Measurements from ENCODE around the gene MAP2K5.

MAP2K5 gene

GRCh38 chr15:67678993-67679392 is 136.5 kb downstream of the MAP2K5 start:
- no peak for DNase-seq

GRCh38 chr15:67680641-67681040 is 138.1 kb downstream of the MAP2K5 start:
- DNase-seq = no peak

- peak; percentile 21 for DNase-seq
Measured at GRCh38 chr15:67685008-67685599, 142.6 kb downstream of the MAP2K5 start.

- no peak for DNase-seq
Measured at GRCh38 chr15:67685716-67686115, 143.2 kb downstream of the MAP2K5 start.

GRCh38 chr15:67690936-67691335 is 148.4 kb downstream of the MAP2K5 start:
- DNase-seq = no peak

GRCh38 chr15:67691450-67691849 is 148.9 kb downstream of the MAP2K5 start:
- no peak for DNase-seq

GRCh38 chr15:67692573-67692972 is 150.1 kb downstream of the MAP2K5 start:
- no peak for DNase-seq

GRCh38 chr15:67696087-67696486 is 153.6 kb downstream of the MAP2K5 start:
- DNase-seq = no peak

- DNase-seq = no peak
Measured at GRCh38 chr15:67700023-67700422, 157.5 kb downstream of the MAP2K5 start.

- DNase-seq = no peak
Measured at GRCh38 chr15:67701669-67702068, 159.2 kb downstream of the MAP2K5 start.

- DNase-seq = no peak
Measured at GRCh38 chr15:67707520-67708283, 165.2 kb downstream of the MAP2K5 start.

GRCh38 chr15:67708500-67708899 is 166.0 kb downstream of the MAP2K5 start:
- no peak for DNase-seq

GRCh38 chr15:67715170-67715569 is 172.7 kb downstream of the MAP2K5 start:
- DNase-seq = no peak

GRCh38 chr15:67716171-67716570 is 173.7 kb downstream of the MAP2K5 start:
- DNase-seq = no peak

- no peak for DNase-seq
Measured at GRCh38 chr15:67717776-67718175, 175.3 kb downstream of the MAP2K5 start.

- no peak for DNase-seq
Measured at GRCh38 chr15:67719330-67719959, 176.9 kb downstream of the MAP2K5 start.

GRCh38 chr15:67720556-67721175 is 178.2 kb downstream of the MAP2K5 start:
- peak; percentile 38 for DNase-seq

- no peak for DNase-seq
Measured at GRCh38 chr15:67722030-67722817, 179.7 kb downstream of the MAP2K5 start.

- DNase-seq = no peak
Measured at GRCh38 chr15:67723294-67724024, 181.0 kb downstream of the MAP2K5 start.

GRCh38 chr15:67724691-67725375 is 182.3 kb downstream of the MAP2K5 start:
- DNase-seq = no peak

- DNase-seq = no peak
Measured at GRCh38 chr15:67730135-67730534, 187.6 kb downstream of the MAP2K5 start.
